GM18951 (cell line): ENCODE data around the gene RAB39B.
A peak's percentile ranks its signal among the peaks of the same experiment; 100 is the strongest.
"Not testable (repeated sequence)": the region's sequence is repeated elsewhere in the genome, so short reads cannot be mapped to it uniquely, and the experiment has no call there.

ENCODE experiments used
- POLR2A ChIP-seq: IDR thresholded peaks from 4 replicates; pipeline ENCODE4 v1.6.1; 2011; ENCODE audit warnings: mild to moderate bottlenecking; ENCODE audit not compliant: insufficient read length, insufficient read depth; ENCODE audit errors: extremely low read depth
- in situ Hi-C: fragments of 300-500 bp; cut with MboI; formaldehyde crosslinking; loops from one replicate; pipeline ENCODE4 v1.12.0; 2022; ENCODE audit warnings: low sequenced_read_pairs, mixed read lengths, inconsistent platforms; ENCODE audit not compliant: unreplicated experiment

The RAB39B gene

GRCh38 chrX:155263854-155264628 lies at the start of gene RAB39B:
RAB39B (minus strand) TSS chrX:155264491; CDS start chrX:155264288, 203 bp downstream.
- TF ChIP-seq POLR2A = peak; percentile 59
- in situ Hi-C loops = no loop called here

DNA sequence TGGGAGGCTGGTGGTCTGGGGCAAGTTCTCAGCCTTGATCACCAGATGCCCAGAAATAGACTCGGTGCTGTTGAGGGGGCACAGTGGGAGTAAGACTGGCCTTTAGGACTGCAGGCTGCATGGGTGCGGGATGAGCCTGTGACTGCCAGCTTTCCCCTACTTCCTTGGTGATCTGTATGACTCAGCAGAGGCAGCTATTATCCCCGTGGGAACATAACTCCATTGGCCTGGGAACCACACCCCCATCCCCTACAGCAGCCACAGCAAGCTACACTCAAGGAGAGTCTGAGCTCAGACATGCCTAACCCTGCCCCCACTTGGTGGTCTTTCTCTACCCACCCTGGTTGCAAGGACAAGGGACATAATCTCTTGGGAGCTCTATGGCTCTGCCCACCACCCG lies 49.5 kb upstream of the RAB39B start:
- TF ChIP-seq POLR2A = no peak
- in situ Hi-C loops = no loop called here

DNA sequence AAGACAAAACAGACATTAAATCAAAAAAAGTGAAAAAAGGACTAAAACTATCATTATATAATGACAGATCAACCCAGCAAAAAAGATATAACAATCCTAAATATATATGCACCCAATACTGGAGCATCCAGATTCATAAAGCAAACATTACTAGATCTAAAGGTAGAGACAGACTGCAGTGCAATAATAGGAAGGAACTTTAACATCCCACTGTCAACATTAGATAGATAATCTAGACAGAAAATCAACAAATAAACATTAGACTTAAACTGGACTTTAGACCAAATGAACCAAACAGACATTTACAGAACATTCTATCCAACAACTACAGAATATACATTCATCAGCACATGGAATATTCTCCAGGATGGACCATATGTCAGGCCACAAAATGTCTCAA lies 29.5 kb upstream of the RAB39B start:
- in situ Hi-C loops = no loop called here
- TF ChIP-seq POLR2A = no peak

DNA sequence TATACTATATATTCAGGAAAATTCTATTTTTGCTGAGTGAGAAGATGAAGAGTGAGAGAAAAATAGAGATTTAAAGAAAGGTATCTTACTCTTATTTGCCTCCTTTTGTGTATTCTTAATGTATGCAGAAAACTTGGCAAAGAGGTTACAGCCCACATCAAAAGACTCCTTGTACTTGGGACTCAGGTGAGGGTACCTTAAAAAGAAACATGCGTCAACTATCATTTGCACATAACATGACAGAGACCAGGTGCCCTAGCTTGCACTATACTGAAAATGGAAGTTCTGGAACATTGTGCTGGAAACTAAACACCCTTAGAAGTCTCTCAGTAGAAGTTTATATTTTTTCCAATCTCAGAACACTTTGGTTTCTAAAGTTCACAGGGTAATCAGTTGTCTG lies 15.6 kb upstream of the RAB39B start:
- no peak for TF ChIP-seq POLR2A
- in situ Hi-C loops = no loop called here

GRCh38 chrX:155270969-155271368 lies 6.7 kb upstream of the RAB39B start:
- TF ChIP-seq POLR2A = no peak
- in situ Hi-C loops = no loop called here

GRCh38 chrX:155267995-155268394 lies 3.7 kb upstream of the RAB39B start:
- in situ Hi-C loops = not testable (repeated sequence)

- in situ Hi-C loops = no loop called here
- no peak for TF ChIP-seq POLR2A
Observed at GRCh38 chrX:155266439-155266838, 2.1 kb upstream of the RAB39B start.

DNA sequence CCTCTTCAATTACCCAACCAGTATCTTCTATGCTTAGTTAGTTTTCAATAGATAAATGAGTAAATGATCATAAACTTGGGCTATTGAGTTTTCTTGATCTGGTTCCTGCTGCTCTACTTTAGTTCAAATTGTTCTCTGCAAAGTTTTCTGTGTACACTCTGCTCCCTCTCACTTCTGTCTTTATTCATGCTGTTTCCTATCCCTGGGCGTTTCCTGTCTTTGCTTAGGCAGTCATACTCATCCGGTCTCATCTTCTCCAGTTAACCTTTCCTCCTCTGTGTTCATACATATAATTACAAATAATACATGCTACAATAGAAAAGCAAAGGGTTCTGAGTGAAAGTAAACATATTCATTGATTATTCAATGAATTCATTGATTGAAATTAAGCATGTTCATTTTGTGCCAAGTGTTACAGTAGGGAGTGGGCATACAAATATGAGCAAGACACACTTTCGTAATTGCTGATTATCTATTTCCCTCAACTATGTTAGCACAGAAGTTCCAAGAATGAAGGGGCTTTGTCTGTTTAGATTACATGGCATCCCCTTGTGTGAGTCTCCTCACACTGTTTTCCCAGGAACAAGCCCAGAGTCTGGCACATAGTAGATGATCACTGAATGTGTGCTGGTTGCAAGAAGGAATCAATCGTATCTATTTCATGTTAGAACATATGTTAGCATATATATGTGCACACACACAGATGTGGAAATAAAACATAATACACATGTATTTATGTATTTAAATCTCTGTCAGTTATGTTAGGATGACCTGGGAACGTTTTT lies 1.1 kb downstream of the RAB39B start:
- in situ Hi-C loops = no loop called here
- TF ChIP-seq POLR2A = no peak

- TF ChIP-seq POLR2A = no peak
- in situ Hi-C loops = no loop called here
Observed at GRCh38 chrX:155259752-155260151, 4.5 kb downstream of the RAB39B start.

DNA sequence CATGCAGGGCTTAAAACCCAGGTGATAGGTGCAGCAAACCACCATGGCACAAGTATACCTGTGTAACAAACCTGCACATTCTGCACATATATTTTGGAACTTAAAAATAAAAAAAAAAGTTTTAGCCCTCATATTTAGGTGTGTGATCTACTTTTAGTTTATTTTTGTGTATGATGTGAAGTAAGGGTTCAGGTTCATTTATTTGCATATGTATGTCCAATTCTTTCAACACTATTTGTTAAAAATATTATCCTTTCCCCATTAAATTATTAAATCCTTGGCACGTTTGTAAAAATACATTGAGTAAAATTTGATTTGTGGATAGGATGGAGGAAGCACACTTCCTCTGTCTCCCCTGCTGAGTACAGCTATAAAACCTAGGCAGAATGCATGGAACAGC lies 12.9 kb downstream of the RAB39B start:
- no peak for TF ChIP-seq POLR2A
- in situ Hi-C loops = no loop called here

DNA sequence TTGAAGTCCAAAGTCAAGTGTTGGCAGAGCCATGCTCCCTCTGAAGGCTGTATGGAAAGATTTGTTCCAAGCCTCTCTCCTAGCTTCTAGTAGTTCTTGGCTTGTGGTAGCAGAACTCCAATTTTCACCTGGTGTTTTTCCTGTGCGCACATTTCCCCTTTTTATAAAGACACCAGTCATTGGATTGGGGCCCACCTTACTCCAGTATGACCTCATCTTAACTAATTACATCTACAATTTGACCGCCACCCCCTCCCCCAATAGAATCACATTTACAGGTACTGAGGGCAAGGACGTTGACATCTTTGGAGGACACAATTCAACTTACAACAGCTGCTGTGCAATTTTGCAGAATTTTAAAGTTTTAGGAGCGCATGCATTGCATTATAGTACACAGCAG lies 16.8 kb downstream of the RAB39B start:
- in situ Hi-C loops = no loop called here
- no peak for TF ChIP-seq POLR2A

DNA sequence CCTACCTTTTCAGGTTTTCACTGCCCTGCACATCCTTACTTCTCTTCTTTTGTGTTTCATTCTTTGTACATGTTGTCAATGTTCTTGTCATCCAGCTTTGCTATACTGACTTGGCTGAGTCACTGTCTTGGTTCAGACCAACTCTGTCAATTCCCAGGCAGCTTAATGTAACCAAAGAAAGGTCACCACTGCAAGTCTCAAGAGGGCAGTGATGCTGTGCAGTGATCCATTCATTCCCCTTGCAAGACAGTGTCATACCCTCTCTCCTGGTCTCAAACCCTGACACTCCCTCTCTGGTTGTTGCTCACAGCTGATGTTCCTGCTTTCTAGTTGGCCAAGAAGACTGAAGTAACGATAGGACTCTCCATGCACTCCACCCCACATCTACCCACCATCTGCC lies 17.5 kb downstream of the RAB39B start:
- no peak for TF ChIP-seq POLR2A
- in situ Hi-C loops = no loop called here

- no peak for TF ChIP-seq POLR2A
- in situ Hi-C loops = no loop called here
Observed at GRCh38 chrX:155242300-155242699, 22.0 kb downstream of the RAB39B start.

DNA sequence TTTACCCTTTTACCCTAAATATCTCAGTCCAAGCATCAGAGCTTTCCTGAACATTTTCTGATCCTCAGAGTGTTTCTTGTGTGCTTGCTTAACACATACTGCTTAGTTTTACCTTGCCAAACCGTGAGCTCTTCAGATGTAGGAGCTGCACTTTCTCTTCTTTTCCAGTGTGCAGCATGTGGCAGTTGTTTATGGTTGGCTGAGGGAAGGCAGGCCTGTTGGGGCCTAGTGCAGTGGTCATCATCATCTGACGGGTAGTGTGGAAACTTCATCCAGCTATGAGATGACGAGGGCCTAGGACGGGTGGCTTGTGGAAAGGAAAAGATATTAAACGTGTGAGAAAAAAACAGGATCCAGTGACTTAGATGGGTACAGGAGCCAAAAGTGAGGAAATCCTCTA lies 26.6 kb downstream of the RAB39B start:
- TF ChIP-seq POLR2A = no peak
- in situ Hi-C loops = no loop called here

- in situ Hi-C loops = no loop called here
- TF ChIP-seq POLR2A = no peak
Observed at GRCh38 chrX:155235891-155236290, 28.4 kb downstream of the RAB39B start.

GRCh38 chrX:155231163-155231562 lies 33.1 kb downstream of the RAB39B start:
- in situ Hi-C loops = no loop called here

More at GRCh38 chrX:155231163-155231562, 33.1 kb downstream of the RAB39B start:
- no peak for TF ChIP-seq POLR2A
